Testis (tissue), 2 donors: ENCODE measurements around the gene VAV2.

Source experiments
- POLR2A ChIP-seq: fragments of 450-650 bp; IDR thresholded peaks from one replicate; pipeline ENCODE4 v1.6.1; 2017; ENCODE audit warnings: antibody characterized with exemption, mild to moderate bottlenecking, moderate library complexity
- TF ChIP-seq, protein P1 (sequence below), 3 experiments: fragments of 450-650 bp in 2 of 3; fragments of 200-600 bp in 1 of 3; sonication (generic) in 1 of 3; IDR thresholded peaks; one replicate each; pipeline ENCODE4 v1.5.1; 2016 to 2019; ENCODE audit warnings: antibody characterized with exemption in 3 of 3, mild to moderate bottlenecking in 2 of 3, moderate library complexity in 1 of 3

- TF ChIP-seq, protein P1, sequence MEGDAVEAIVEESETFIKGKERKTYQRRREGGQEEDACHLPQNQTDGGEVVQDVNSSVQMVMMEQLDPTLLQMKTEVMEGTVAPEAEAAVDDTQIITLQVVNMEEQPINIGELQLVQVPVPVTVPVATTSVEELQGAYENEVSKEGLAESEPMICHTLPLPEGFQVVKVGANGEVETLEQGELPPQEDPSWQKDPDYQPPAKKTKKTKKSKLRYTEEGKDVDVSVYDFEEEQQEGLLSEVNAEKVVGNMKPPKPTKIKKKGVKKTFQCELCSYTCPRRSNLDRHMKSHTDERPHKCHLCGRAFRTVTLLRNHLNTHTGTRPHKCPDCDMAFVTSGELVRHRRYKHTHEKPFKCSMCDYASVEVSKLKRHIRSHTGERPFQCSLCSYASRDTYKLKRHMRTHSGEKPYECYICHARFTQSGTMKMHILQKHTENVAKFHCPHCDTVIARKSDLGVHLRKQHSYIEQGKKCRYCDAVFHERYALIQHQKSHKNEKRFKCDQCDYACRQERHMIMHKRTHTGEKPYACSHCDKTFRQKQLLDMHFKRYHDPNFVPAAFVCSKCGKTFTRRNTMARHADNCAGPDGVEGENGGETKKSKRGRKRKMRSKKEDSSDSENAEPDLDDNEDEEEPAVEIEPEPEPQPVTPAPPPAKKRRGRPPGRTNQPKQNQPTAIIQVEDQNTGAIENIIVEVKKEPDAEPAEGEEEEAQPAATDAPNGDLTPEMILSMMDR (IDR thresholded peaks at IDR 0.05): no peak
- TF ChIP-seq POLR2A: no peak
Observed at GRCh38 chr9:133812941-133813748, 179.0 kb downstream of the VAV2 start.
